ENCODE results near the gene RFT1.

GRCh38 chr3:53179580-53179979 lies 49.3 kb upstream of the RFT1 start:
- TF ChIP-seq CTCF (IDR thresholded peaks at IDR 0.05), result no peak
- TF ChIP-seq POLR2A (IDR thresholded peaks at IDR 0.05), result no peak

All from ovary (tissue), 3 donors.